NCI-H82 (cell line): ENCODE results near the gene ITSN2.
"Not testable (repeated sequence)": the region's sequence is repeated elsewhere in the genome, so short reads cannot be mapped to it uniquely, and the experiment has no call there.

Source experiments
- DNase-seq: peaks from one replicate; lab custom pipeline; 2025; lab: John Stamatoyannopoulos, UW

Gene ITSN2

DNA sequence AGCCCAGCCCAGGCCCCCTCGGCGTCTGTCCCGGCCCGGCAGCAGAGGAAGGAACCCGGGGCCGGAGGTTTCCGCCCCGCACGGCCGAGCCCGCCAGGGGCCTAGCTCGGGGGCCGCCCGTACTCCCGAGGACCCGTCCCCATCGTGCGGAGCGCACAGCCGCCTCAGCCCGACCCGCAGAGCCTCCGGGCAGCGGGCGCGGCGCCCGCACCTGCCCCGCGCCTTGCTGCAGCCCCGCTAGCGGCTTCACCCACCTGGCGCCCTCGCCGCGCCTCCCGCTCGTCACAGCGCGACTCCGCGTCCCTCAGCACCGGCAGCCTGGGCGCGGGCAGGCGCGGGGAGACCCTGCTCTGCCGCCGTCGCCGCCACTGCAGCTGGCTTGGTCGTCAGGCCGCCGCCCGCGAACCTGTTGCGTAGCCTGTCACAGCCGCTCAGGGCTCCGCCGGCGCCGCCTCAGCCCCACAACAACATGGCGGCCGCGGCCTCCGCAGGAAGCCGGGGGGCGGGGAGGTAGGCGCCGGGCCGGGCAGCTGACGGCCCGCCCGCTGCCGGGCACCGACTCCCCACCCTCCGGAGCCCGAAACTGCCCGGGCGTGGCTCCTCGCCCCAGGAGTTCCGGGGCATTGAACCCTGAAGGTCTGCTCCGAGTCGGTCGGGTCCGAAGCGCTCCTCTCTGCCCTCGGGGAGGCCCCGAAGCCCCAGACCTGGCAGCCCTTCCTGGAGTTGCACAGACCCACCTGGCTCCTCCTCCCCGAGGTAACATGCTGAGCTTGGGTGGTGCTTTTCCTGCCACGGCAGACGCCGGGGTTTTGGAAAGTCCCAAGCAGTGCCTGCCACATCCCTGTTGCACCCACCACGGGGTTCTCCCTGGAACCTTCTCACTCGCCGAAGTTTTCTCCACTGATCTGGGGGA is at the start of gene ITSN2:
Gene ITSN2 (minus strand): TSS at position 487 of the 913 bp plus-strand sequence. CDS start 32,454 bp downstream, outside the sequence.
- DNase-seq: peak; percentile 78

DNA sequence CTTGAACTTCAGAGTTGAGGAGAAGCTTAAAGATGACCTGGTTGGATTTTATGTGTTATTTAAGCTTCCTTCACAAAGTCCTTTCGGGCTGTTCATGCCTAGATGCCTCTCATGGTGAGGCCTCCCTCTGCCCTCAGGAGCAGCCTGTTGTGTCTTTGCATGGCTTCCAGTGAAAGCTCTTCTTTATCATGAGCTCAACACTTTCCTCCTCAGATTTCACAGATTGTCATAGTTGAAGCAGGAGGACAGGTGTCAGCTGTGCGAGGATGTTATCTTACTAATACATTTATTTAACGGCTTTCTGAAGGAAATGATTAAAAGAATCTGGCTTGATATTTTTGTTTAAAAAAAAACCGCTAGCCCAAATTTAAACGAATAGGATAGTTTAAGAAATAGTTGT is 48.8 kb upstream of the ITSN2 start:
- DNase-seq: no peak

DNA sequence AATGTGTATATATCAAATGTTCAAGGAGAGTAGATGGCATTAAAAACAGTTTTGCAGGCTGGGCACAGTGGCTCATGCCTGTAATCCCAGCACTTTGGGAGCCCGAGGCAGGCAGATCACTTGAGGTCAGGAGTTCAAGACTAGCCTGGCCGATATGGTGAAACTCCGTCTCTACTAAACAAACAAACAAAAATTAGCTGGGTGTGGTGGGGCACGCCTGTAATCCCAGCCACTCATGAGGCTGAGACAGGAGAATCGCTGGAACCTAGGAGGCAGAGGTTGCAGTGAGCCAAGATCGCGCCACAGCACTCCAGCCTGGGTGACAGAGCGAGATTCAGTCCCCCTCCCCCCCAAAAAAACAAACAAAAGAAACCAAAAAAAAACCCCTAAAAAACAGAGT is 48.4 kb upstream of the ITSN2 start:
- DNase-seq: not testable (repeated sequence)

DNA sequence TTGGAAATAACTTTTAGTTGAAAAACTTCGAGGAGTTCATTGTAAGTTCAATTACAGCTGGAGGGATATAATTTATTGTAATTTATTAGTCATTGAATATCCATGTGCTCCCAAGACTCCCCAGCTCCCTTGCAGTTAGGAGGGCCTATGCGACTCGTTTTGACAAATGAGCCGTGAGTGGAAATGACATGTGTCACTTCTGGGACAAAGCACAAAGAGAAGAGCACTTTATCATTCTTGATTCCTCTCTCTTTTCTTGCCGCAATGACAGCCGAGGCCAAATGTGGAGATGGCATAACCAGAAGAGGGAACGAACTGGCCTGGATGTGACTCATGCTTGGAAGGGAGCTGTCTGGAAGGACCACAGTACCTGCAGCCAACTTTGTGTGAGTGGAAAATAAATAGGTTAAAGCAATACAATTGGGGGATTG is 44.2 kb upstream of the ITSN2 start:
- no peak for DNase-seq

DNA sequence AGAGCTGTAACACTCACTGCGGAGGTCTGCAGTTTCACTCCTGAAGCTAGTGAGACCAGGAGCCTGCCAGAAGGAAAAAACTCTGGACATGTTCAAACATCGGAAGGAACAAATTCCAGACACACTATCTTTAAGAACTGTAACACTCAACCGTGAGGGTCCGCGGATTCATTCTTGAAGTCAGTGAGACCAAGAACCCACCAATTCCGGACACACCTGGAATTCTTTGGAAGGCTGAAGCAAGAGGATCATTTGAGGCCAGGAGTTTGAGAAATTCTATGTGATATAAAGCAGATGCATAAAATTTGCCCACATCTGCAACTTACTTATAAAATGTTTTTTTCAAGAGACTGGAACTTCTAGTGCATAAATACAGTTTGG is 43.5 kb upstream of the ITSN2 start:
- DNase-seq: no peak

DNA sequence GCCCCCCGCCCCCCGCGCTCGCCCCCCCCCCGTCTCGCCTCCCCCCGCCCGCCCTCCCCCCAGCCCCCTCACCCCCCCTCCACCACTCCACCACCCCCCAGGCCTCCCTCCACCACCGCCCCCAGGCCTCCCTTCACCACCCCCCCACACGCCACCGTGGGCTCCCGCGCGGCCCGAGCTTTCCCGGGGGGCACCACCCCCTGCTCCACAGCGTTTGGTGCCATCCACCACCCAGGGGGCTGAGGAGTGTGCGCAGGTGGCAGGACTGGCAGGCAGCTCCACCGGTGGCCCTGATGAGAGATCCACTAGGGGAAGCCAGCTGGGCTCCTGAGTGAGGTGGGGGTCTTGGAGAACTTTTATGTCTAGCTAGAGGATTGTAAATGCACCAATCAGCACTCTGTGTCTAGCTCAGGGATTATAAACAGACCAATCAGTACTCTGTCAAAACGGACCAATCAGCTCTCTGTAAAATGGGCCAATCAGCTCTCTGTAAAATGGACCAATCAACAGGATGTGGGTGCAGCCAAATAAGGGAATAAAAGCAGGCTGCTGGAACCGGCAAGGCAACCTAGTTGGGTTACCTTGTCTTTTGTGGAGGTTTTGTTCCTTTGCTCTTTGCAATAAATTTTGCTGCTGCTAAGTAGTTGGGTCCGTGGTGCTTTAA is 43.0 kb upstream of the ITSN2 start:
- DNase-seq: no peak

DNA sequence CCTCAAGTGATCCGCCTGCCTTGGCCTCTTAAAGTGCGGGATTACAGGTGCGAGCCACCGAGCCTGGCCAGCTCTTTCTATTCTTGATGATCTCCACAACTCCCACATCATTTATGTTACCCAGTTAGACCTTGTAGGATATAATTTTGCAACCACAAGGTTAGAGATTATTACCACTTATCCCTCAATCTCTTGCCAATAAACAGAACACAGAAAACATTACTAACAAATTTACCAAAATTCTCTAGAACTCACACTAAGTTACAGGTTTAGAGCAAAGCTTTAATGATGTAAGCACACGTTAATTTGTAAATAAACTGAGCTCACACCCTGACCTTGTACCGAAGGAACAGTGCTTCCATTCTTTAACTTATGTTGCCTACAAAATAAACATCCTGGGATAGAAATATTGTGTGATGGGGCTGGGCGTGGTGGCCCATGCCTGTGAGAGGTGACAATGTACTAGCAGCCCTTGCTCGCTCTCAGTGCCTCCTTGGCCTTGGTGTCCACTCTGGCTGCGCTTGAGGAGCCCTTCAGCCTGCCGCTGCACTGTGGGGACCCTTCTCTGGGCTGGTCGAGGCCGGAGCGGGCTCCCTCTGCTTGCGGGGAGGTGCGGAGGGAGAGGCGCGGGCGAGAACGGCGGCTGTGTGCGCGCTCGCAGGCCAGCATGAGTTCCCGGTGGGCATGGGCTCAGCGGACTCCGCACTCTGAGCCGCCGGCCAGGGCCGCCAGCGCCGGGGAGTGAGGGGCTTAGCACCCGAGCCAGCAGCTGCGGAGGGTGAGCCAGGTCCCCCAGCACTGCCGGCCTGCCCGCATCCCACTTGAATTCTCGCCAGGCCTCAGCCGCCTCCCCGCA is 42.1 kb upstream of the ITSN2 start:
- DNase-seq: no peak

DNA sequence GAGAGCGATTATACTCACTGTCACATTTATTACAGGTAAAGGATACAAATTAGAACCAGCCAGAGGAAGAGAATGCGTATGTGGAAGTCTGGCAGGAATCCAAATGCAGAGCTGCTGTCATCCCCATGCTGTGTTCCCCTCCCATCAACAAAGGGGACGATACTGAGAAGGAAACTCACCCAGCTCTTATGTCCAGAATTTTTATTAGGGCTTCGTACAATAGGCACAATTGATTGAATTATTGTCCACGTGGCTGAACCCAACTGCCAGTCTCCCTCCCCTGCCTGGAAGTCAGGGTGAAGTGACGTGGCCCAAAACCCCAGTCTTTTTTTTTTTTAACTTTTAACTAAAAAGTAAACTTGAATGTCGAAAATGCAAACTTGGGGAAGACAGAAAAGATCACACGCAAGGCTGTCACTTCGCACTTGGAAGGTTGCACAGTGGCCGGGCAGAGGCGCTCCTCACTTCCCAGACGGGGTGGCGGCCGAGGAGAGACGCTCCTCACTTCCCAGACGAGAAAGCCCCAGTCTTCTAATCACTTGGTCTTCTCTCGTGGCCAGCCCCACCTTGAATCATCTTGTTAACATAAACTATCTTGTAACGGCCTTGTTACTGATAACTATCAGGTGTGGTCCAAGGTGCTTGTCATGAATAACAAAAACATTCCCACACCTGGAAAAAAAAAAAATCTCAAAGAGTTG is 40.0 kb upstream of the ITSN2 start:
- DNase-seq: no peak

DNA sequence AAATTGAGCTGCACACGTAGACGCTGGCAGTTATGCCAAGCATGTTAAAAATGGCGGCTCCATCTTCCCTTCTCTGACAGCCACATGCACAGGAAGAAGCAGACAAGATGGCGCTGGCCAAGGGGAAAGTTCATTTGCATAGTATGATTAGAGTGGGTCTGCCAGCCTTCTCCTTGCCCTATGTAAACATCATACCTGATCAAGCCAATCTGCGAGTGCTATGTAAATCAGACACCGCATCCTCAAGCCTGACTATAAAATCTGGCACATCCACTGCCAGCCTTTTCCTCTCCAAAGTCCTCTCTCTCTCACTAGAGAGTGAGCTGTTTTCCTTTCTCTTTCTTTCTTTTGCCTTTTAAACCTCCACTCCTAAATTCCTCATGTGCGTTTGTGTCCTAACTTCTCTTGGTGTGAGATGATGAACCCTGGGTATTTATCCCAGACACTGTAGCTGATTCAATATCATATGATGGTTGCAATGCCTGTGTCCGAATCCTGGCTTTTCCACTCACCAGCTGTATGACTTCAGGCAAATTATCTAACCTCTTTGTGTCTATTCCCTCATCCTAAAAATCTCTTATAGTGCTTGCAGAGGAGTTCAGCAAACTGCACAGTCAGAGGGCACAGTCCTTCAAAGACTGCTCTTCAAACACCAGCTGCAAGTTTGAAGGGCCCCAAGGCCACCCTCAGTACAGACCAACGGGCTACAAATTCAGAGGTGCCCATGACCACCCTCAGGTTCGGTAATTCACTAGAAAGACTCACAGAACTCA is 39.3 kb upstream of the ITSN2 start:
- DNase-seq: peak; percentile 15

DNA sequence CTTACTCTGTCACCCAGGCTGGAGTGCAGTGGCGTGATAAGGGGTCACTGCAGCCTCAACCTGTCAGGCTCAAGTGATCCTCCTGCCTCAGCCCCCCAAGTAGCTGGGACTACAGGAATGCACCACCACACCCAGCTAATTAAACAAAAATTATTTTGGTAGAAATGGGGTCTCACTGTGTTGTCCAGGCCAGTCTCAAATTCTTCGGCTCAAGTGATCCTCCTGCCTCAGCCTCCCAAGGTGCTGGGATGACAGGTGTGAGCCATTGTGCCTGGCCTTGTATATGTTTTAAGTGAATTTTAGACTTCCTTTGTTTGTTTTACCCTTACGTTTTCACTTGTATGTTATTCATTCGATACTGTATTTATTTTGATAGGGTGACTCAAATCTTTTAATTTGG is 34.7 kb upstream of the ITSN2 start:
- DNase-seq: no peak

DNA sequence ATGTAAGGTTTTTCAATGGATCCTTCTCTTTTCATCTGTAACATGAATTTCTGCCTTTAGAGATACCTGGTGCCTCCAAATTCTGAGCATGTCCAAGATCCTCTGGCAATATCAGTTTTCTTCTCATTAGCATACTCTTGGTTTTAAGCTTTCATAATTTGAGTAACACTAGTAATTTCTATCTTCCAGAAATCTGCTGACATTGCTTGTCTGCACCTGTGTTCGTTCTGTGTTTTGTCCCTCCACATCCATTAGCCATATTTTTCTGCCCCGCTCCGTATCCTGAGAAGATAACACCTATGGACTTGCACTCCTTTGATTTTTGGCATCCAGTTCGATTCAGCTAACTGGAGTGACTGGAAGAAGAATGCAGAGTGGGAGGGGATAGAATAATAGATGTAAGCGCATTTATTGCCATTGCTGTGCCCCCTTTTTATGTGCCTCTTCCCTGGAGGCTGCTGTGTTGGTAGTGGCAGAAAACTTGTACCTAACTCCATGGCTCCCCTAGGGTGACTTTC is 32.3 kb upstream of the ITSN2 start:
- no peak for DNase-seq

DNA sequence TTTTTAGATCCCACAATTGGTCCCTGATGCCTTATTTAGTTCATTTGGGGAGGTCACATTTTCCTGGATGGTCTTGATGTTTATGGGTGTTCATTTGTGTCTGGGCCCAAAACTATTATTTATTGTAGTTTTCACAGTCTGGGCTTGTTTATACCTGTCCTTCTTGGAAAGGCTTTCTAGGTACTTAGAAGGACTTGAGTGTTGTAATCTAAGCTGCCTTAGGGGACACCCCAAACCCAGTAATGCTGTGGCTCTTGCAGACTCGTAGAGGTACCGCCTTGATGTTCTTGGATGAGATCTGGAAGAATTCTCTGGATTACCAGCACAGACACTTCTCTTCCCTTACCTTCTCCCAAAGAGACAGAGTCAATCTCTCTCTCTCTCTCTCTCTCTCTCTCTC is 25.0 kb upstream of the ITSN2 start:
- no peak for DNase-seq

DNA sequence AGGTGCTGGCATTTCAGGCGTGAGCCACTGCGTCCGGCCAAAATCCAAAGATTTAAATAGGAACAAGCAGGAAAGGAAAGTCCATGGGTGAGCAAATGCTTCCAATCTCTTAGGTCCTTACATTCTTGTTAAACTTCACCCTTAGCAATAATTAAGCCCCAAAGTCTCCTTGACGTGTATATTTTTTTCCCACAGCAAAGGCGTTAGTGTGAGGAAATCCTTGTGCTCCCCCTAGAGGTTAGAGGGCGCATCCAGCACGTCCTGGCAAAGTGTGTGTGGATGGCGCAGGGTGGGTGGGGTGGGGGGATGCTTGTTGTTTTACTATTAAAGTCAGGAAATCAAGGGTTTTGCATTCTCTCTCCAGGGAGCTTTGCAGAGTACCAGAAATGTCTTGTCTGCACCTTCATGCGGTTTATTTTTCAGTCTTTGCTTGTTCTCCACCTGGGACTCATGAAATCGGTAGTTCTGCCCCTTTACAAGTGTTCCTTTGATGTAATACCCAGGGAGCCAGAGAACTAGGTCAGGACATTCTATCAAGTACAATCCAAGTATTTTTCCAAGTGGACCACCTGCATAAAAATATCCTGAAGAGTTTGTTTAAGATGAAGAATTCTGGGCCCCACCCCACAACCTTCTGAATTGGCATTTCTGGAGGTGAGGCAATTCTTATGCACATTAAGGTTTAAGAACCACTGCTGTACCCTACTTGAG is 22.2 kb upstream of the ITSN2 start:
- peak; percentile 91 for DNase-seq

DNA sequence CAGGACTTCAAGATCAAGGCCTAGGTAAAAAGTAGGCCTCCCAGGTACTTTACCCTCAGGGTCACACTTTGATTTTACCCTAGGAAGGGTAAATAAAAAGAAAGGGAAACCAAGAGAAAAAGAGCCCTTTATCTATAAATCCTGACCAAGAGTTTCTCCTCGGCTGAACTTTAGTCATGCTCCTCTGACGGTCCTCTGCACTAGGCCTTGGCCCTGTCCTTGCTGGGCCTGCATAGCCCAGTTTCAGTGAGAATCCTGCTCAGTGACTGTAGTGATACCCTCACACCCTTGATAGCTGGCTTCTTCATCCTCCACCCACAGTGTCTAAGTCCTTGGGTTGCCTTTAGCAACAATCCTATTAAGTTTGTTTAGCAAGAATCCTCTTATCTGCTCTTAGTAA is 20.5 kb upstream of the ITSN2 start:
- DNase-seq: peak; percentile 97

DNA sequence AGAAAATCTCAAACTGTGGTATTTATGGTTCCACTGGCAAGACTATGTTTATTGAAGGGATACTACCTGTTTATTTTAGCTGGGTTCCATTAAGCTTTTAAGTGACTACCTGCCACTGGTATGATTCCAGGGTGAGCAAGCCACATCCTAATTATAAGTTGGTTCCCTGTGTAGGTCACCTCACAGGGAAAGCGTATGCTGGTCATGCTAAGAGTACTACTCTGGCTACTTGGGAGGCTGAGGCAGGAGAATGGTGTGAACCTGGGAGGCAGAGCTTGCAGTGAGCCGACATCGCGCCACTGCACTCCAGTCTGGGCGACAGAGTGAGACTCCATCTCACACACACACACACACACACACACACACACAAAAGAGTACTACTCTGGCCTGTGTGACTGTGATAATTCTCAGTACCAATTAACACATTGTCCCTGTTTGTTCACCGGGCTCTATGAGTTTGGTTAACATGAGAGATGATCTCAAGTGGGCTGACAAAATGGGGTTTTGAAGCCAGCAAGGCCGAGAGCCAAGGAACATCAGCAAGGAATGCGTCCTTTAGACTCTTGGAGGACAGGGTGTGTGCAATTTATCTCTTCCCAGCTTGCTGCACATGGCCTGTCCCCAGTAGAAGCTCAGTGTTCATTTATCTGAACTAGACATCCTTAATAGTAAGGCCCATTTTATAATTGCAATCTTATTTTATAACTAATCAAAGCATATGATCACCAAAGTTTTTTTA is 15.2 kb upstream of the ITSN2 start:
- DNase-seq: no peak

DNA sequence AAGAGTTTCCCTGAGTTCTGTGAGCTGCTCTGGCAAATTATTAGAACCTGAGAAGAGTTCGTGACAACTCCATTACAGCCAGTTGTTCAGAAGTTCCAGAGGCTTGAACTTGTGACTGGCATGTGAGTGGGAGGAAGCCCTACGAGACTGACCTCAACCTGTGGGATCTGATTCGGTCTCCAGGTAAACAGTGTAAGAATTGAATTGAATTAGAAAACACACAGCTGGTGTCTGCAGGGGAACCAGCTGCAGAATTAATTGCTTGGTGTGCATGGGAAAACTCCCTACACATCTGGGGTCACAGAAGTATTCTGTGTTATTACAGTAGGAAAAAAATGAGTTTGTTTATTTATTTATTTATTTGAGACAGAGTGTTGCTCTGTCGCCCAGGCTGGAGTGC is 14.0 kb upstream of the ITSN2 start:
- no peak for DNase-seq

DNA sequence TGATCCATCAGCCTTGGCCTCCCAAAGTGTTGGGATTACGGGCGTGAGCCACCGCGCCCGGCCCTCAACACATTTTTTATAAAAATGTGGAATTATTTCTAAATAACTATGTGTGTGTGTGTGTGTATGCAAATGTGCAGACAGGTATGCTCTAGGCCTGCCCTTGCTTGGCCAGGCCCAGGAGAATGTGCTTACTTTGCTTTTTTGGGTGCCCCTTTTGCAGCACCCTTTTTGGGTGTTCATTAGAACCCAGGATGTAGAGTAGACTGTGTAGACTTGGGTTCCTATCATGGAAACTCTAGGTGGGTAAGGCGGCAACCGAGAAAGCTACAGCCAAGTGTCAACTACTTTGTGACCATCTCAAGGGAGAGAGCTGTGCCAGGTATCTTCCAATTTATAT is 11.7 kb upstream of the ITSN2 start:
- no peak for DNase-seq

DNA sequence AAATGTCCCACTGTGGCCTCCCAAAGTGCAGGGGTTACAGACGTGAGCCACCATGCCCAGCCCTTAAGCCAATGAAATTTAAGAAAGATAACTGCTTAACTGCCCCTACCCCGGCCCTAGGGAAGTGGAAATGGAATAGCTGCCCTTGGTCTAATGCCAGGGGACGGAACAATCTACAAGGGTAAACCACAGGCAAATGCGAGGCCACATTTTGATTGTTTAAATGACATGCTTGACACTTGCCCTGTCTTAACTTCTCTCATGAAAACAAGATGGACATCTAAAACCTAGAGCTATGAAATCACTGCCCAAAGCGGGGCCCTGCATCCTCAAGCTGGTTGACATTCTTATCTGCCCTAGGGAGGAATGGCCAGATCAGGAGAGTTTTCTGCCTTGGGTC is 5.5 kb upstream of the ITSN2 start:
- no peak for DNase-seq

DNA sequence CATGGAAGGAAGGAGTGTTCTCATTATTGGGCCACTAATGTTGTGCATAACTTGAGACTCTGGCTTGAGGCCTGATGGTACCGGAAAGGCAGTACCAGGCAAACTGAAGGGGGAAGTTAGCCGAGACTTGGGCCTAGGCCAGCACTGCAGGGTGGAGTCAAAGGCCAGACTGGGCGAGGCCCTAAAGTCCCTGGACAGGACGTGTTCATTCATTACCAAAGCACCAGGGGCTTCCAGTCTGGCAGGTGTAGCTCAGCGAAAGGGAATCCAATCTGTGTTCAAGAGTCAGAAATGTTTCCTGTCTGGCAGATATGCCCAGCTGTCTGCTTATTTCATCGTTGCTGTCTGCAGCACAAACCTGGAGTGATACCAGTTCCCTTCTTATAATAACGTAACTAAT is 4.7 kb upstream of the ITSN2 start:
- no peak for DNase-seq

DNA sequence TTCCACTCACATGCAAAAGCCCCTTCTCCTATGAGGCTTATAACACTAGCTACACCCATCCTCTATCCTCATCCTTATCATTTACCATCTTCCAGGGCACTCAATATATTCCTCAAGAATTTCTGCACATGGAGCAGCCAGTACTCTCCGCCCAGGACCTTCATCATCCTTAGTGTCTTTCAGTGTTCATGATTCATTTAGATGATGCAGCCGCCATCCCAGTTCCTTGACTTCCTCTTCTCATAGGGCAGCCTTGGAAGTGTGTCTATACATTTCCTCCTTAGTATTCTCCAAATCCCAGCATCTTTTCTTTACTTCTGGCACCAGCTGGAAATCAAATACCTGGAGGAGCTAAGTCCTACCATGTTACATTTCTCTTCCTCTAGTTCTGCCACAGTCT is 3.0 kb upstream of the ITSN2 start:
- DNase-seq: no peak
